Upper lobe of left lung (tissue), 4 donors: Measurements from ENCODE around the gene ATF5.

Experiments
- CTCF ChIP-seq, 6 experiments: fragments of 450-650 bp in 4 of 6; fragments of 200-600 bp in 2 of 6; sonication (generic) in 2 of 6; IDR thresholded peaks; one replicate each; pipeline ENCODE4 v1.5.1; 2016 to 2019; ENCODE audit warnings: antibody characterized with exemption in 6 of 6
- EP300 ChIP-seq, 4 donors: sonication (generic); formaldehyde crosslinking; IDR thresholded peaks; one replicate each; pipeline ENCODE4 v1.5.1; 2017; ENCODE audit warnings: antibody characterized with exemption in 4 of 4, control low read depth in 2 of 4

GRCh38 chr19:49940482-49940791 is 11.4 kb downstream of the ATF5 start:
- TF ChIP-seq CTCF (IDR thresholded peaks at IDR 0.05) (no peak), EP300 (IDR thresholded peaks at IDR 0.05) (no peak)
